ENCODE measurements around the gene OR2S2. TPM values are rescaled to one million over a fixed set of nuclear protein-coding genes. Genes with fewer than 3 reads are reported as not detected.

Gene OR2S2
- total and polyA plus RNA-seq, 3 experiments from 2014 or later, result not detected

- H3K27me3 Mint-ChIP-seq, result peaks cover 3 to 5% of the 10 kb centered on the region in 2 donors
- no peaks in the 10 kb centered on the region for H3K9me3 Mint-ChIP-seq
- no peak overlapping the region for H3K4me3 ChIP-seq (ENCODE audit: low read length)
- peaks cover 27 to 32% (median 30%) of the 10 kb centered on the region in 3 donors for H3K4me1 Mint-ChIP-seq
- H3K36me3 ChIP-seq (ENCODE audit: insufficient read depth, low read length), result no peaks in the 10 kb centered on the region
- H3K9me3 ChIP-seq (ENCODE audit: low read length), result no peaks in the 10 kb centered on the region
- no peaks in the 10 kb centered on the region for H3K36me3 Mint-ChIP-seq
- H3K27me3 ChIP-seq (ENCODE audit: insufficient read depth, low read length, poor library complexity, severe bottlenecking), result no peaks in the 10 kb centered on the region
- CTCF ChIA-PET, result interaction anchor here (0.9 to 2.9 kb wide), 9 partner anchors 10 to 158 kb away, joined by 3 to 27 read pairs (median 4); partner anchors contain the start of gene SPAAR
- DNase-seq, result no peak
- H3K4me3 Mint-ChIP-seq, result peak overlapping the region in 1 of 7 donors; percentile 56
- peak overlapping the region in 2 of 8 donors; percentile 5 to 65 for H3K27ac Mint-ChIP-seq
- H3K27ac ChIP-seq (ENCODE audit: low read depth, low read length), result no peak overlapping the region
- peaks cover 68% of the 10 kb centered on the region for H3K4me1 ChIP-seq (ENCODE audit: insufficient read depth, low read length)
- POLR2A ChIA-PET, result interaction anchor here (0.6 kb wide), 1 partner anchor 216 kb away, joined by 3 read pairs; no protein-coding TSS in a partner anchor
Measured at GRCh38 chr9:35944841-35945240, 13.1 kb downstream of the OR2S2 start.

GRCh38 chr9:35944173-35944572 is 13.8 kb downstream of the OR2S2 start:
- H3K4me1 Mint-ChIP-seq, result peaks cover 30 to 36% (median 34%) of the 10 kb centered on the region in 3 donors
- H3K27ac Mint-ChIP-seq, result peak overlapping the region in 1 of 8 donors; percentile 20
- H3K9me3 Mint-ChIP-seq, result no peaks in the 10 kb centered on the region
- POLR2A ChIA-PET, result no interaction called here
- H3K4me3 Mint-ChIP-seq, result no peak overlapping the region
- no peaks in the 10 kb centered on the region for H3K36me3 ChIP-seq (ENCODE audit: insufficient read depth, low read length)
- no peak overlapping the region for H3K27ac ChIP-seq (ENCODE audit: low read depth, low read length)
- H3K4me3 ChIP-seq (ENCODE audit: low read length), result no peak overlapping the region
- peaks cover 0 to under 1% of the 10 kb centered on the region in 2 donors for H3K27me3 Mint-ChIP-seq
- H3K4me1 ChIP-seq (ENCODE audit: insufficient read depth, low read length), result peaks cover 71% of the 10 kb centered on the region
- no peaks in the 10 kb centered on the region for H3K36me3 Mint-ChIP-seq
- H3K9me3 ChIP-seq (ENCODE audit: low read length), result no peaks in the 10 kb centered on the region
- no peak for DNase-seq
- H3K27me3 ChIP-seq (ENCODE audit: insufficient read depth, low read length, poor library complexity, severe bottlenecking), result no peaks in the 10 kb centered on the region
- CTCF ChIA-PET, result interaction anchor here (1.3 to 2.9 kb wide), 5 partner anchors 12 to 158 kb away, joined by 3 to 27 read pairs (median 7); no protein-coding TSS in a partner anchor

GRCh38 chr9:35942286-35942685 is 15.7 kb downstream of the OR2S2 start:
- no peaks in the 10 kb centered on the region for H3K27me3 Mint-ChIP-seq
- no peaks in the 10 kb centered on the region for H3K9me3 Mint-ChIP-seq
- Histone ChIP-seq H3K27ac (ENCODE audit: low read depth, low read length) (no peak overlapping the region), H3K4me3 (ENCODE audit: low read length) (no peak overlapping the region), H3K4me1 (ENCODE audit: insufficient read depth, low read length) (peaks cover 85% of the 10 kb centered on the region), H3K9me3 (ENCODE audit: low read length) (no peaks in the 10 kb centered on the region), H3K36me3 (ENCODE audit: insufficient read depth, low read length) (no peaks in the 10 kb centered on the region), H3K27me3 (ENCODE audit: insufficient read depth, low read length, poor library complexity, severe bottlenecking) (no peaks in the 10 kb centered on the region)
- H3K4me1 Mint-ChIP-seq, result peaks cover 37 to 48% (median 38%) of the 10 kb centered on the region in 3 donors
- H3K4me3 Mint-ChIP-seq, result no peak overlapping the region
- ChIA-PET POLR2A (no interaction called here), CTCF (interaction anchor here (0.8 to 3.2 kb wide), 2 partner anchors 13 to 39 kb away, joined by 4 to 17 read pairs; no protein-coding TSS in a partner anchor)
- no peak overlapping the region for H3K27ac Mint-ChIP-seq
- DNase-seq, result no peak
- no peaks in the 10 kb centered on the region for H3K36me3 Mint-ChIP-seq

GRCh38 chr9:35940458-35941407 is 17.2 kb downstream of the OR2S2 start:
- no peak overlapping the region for H3K27ac ChIP-seq (ENCODE audit: low read depth, low read length)
- H3K4me1 ChIP-seq (ENCODE audit: insufficient read depth, low read length), result peaks cover 90% of the 10 kb centered on the region
- H3K27me3 Mint-ChIP-seq, result no peaks in the 10 kb centered on the region
- H3K36me3 ChIP-seq (ENCODE audit: insufficient read depth, low read length), result no peaks in the 10 kb centered on the region
- H3K4me3 Mint-ChIP-seq, result peak overlapping the region in 5 of 7 donors; percentile 34 to 67 (median 46)
- H3K36me3 Mint-ChIP-seq, result no peaks in the 10 kb centered on the region
- DNase-seq, result peak in 2 of 5 donors; percentile 16 to 39
- POLR2A ChIA-PET, result interaction anchor here (0.5 kb wide), 1 partner anchor 89 kb away, joined by 3 read pairs; no protein-coding TSS in a partner anchor
- no peaks in the 10 kb centered on the region for H3K27me3 ChIP-seq (ENCODE audit: insufficient read depth, low read length, poor library complexity, severe bottlenecking)
- peaks cover 35 to 48% (median 36%) of the 10 kb centered on the region in 3 donors for H3K4me1 Mint-ChIP-seq
- H3K4me3 ChIP-seq (ENCODE audit: low read length), result peak overlapping the region; percentile 5
- no peaks in the 10 kb centered on the region for H3K9me3 ChIP-seq (ENCODE audit: low read length)
- H3K9me3 Mint-ChIP-seq, result no peaks in the 10 kb centered on the region
- H3K27ac Mint-ChIP-seq, result peak overlapping the region in 6 of 8 donors; percentile 20 to 63 (median 48)
- CTCF ChIA-PET, result interaction anchor here (0.7 to 3.2 kb wide), 4 partner anchors 15 to 65 kb away, joined by 3 to 17 read pairs (median 6); no protein-coding TSS in a partner anchor

- H3K9me3 Mint-ChIP-seq, result no peaks in the 10 kb centered on the region
- no peaks in the 10 kb centered on the region for H3K9me3 ChIP-seq (ENCODE audit: low read length)
- POLR2A ChIA-PET, result no interaction called here
- no peak overlapping the region for H3K4me3 Mint-ChIP-seq
- peaks cover 31 to 44% (median 34%) of the 10 kb centered on the region in 3 donors for H3K4me1 Mint-ChIP-seq
- peak overlapping the region in 2 of 8 donors; percentile 18 to 24 for H3K27ac Mint-ChIP-seq
- H3K4me3 ChIP-seq (ENCODE audit: low read length), result no peak overlapping the region
- no peaks in the 10 kb centered on the region for H3K27me3 Mint-ChIP-seq
- H3K4me1 ChIP-seq (ENCODE audit: insufficient read depth, low read length), result peaks cover 80% of the 10 kb centered on the region
- no peak for DNase-seq
- H3K27ac ChIP-seq (ENCODE audit: low read depth, low read length), result no peak overlapping the region
- CTCF ChIA-PET, result interaction anchor here (1.2 to 3.2 kb wide), 3 partner anchors 16 to 36 kb away, joined by 5 to 17 read pairs (median 6); no protein-coding TSS in a partner anchor
- no peaks in the 10 kb centered on the region for H3K36me3 ChIP-seq (ENCODE audit: insufficient read depth, low read length)
- H3K27me3 ChIP-seq (ENCODE audit: insufficient read depth, low read length, poor library complexity, severe bottlenecking), result no peaks in the 10 kb centered on the region
- no peaks in the 10 kb centered on the region for H3K36me3 Mint-ChIP-seq
Measured at GRCh38 chr9:35939679-35940250, 18.2 kb downstream of the OR2S2 start.

GRCh38 chr9:35938474-35939356 is 19.2 kb downstream of the OR2S2 start:
- Histone ChIP-seq H3K27me3 (ENCODE audit: insufficient read depth, low read length, poor library complexity, severe bottlenecking) (no peaks in the 10 kb centered on the region), H3K36me3 (ENCODE audit: insufficient read depth, low read length) (no peaks in the 10 kb centered on the region), H3K27ac (ENCODE audit: low read depth, low read length) (no peak overlapping the region), H3K9me3 (ENCODE audit: low read length) (no peaks in the 10 kb centered on the region), H3K4me3 (ENCODE audit: low read length) (no peak overlapping the region), H3K4me1 (ENCODE audit: insufficient read depth, low read length) (peaks cover 70% of the 10 kb centered on the region)
- H3K27ac Mint-ChIP-seq, result peak overlapping the region in 3 of 8 donors; percentile 25 to 58 (median 52)
- no peak overlapping the region for H3K4me3 Mint-ChIP-seq
- H3K9me3 Mint-ChIP-seq, result no peaks in the 10 kb centered on the region
- H3K4me1 Mint-ChIP-seq, result peaks cover 27 to 39% (median 31%) of the 10 kb centered on the region in 3 donors
- POLR2A ChIA-PET, result no interaction called here
- no peaks in the 10 kb centered on the region for H3K27me3 Mint-ChIP-seq
- CTCF ChIA-PET, result interaction anchor here (0.7 kb wide), 1 partner anchor 27 kb away, joined by 3 read pairs; no protein-coding TSS in a partner anchor
- DNase-seq, result no peak
- no peaks in the 10 kb centered on the region for H3K36me3 Mint-ChIP-seq

- no peak for DNase-seq
- ChIA-PET POLR2A (no interaction called here), CTCF (interaction anchor here (1.2 kb wide), 1 partner anchor 9 kb away, joined by 4 read pairs; no protein-coding TSS in a partner anchor)
- no peak overlapping the region for H3K27ac Mint-ChIP-seq
- H3K4me1 ChIP-seq (ENCODE audit: insufficient read depth, low read length), result peaks cover 62% of the 10 kb centered on the region
- no peaks in the 10 kb centered on the region for H3K27me3 Mint-ChIP-seq
- no peaks in the 10 kb centered on the region for H3K9me3 Mint-ChIP-seq
- no peak overlapping the region for H3K4me3 Mint-ChIP-seq
- no peaks in the 10 kb centered on the region for H3K9me3 ChIP-seq (ENCODE audit: low read length)
- H3K36me3 ChIP-seq (ENCODE audit: insufficient read depth, low read length), result no peaks in the 10 kb centered on the region
- no peak overlapping the region for H3K27ac ChIP-seq (ENCODE audit: low read depth, low read length)
- no peak overlapping the region for H3K4me3 ChIP-seq (ENCODE audit: low read length)
- H3K4me1 Mint-ChIP-seq, result peaks cover 35 to 38% (median 35%) of the 10 kb centered on the region in 3 donors
- H3K36me3 Mint-ChIP-seq, result no peaks in the 10 kb centered on the region
- no peaks in the 10 kb centered on the region for H3K27me3 ChIP-seq (ENCODE audit: insufficient read depth, low read length, poor library complexity, severe bottlenecking)
Measured at GRCh38 chr9:35937227-35937626, 20.7 kb downstream of the OR2S2 start.

All from CD8-positive, alpha-beta memory T cell (primary cell).